GM04504 (cell line): ENCODE measurements around the gene ZNF814.
"Not testable (repeated sequence)": the region's sequence is repeated elsewhere in the genome, so short reads cannot be mapped to it uniquely, and the experiment has no call there.

Source experiments
- DNase-seq: peaks from one replicate; pipeline ENCODE4 v3.0.0-alpha.2; 2012; ENCODE audit warnings: low read depth

The ZNF814 gene

GRCh38 chr19:57862351-57862750 lies 26.5 kb downstream of the ZNF814 start:
- not testable (repeated sequence) for DNase-seq

GRCh38 chr19:57854117-57854516 lies 34.7 kb downstream of the ZNF814 start:
- not testable (repeated sequence) for DNase-seq

- DNase-seq, result not testable (repeated sequence)
Measured at GRCh38 chr19:57851812-57852603, 36.8 kb downstream of the ZNF814 start.

GRCh38 chr19:57850553-57851017 lies 38.3 kb downstream of the ZNF814 start:
- no peak for DNase-seq

GRCh38 chr19:57849666-57850473 lies 39.0 kb downstream of the ZNF814 start, which contains the start of gene ZNF587:
TSS of gene ZNF587 (plus strand) at chr19:57849859. CDS start at chr19:57850039, 180 bp downstream.
- peak; percentile 54 for DNase-seq

- not testable (repeated sequence) for DNase-seq
Measured at GRCh38 chr19:57849162-57849665, 39.6 kb downstream of the ZNF814 start.

GRCh38 chr19:57847164-57847563 lies 41.7 kb downstream of the ZNF814 start:
- not testable (repeated sequence) for DNase-seq

GRCh38 chr19:57841122-57841763 lies 47.6 kb downstream of the ZNF814 start:
- DNase-seq, result no peak

- DNase-seq, result not testable (repeated sequence)
Measured at GRCh38 chr19:57838622-57839191, 50.1 kb downstream of the ZNF814 start.

GRCh38 chr19:57836991-57837390 lies 51.8 kb downstream of the ZNF814 start:
- not testable (repeated sequence) for DNase-seq

GRCh38 chr19:57830071-57830602 lies 58.7 kb downstream of the ZNF814 start, which contains the start of gene ZNF587B:
TSS of gene ZNF587B (plus strand) at chr19:57830299. CDS start at chr19:57830529, 230 bp downstream.
- no peak for DNase-seq

- no peak for DNase-seq
Measured at GRCh38 chr19:57829316-57829715, 59.5 kb downstream of the ZNF814 start.

GRCh38 chr19:57825511-57825910 lies 63.3 kb downstream of the ZNF814 start:
- DNase-seq, result no peak

GRCh38 chr19:57823608-57824007 lies 65.2 kb downstream of the ZNF814 start:
- not testable (repeated sequence) for DNase-seq

- DNase-seq, result not testable (repeated sequence)
Measured at GRCh38 chr19:57823155-57823554, 65.7 kb downstream of the ZNF814 start.

GRCh38 chr19:57821501-57821900 lies 67.3 kb downstream of the ZNF814 start:
- DNase-seq, result not testable (repeated sequence)

- not testable (repeated sequence) for DNase-seq
Measured at GRCh38 chr19:57821095-57821494, 67.7 kb downstream of the ZNF814 start.

- DNase-seq, result no peak
Measured at GRCh38 chr19:57820599-57820998, 68.2 kb downstream of the ZNF814 start.

- peak; percentile 89 for DNase-seq
Measured at GRCh38 chr19:57819475-57820148, 69.2 kb downstream of the ZNF814 start.

- no peak for DNase-seq
Measured at GRCh38 chr19:57818378-57818777, 70.5 kb downstream of the ZNF814 start.

- DNase-seq, result no peak
Measured at GRCh38 chr19:57817976-57818375, 70.9 kb downstream of the ZNF814 start.
